ENCODE measurements around the gene MAPK8IP3.

The MAPK8IP3 gene

DNA sequence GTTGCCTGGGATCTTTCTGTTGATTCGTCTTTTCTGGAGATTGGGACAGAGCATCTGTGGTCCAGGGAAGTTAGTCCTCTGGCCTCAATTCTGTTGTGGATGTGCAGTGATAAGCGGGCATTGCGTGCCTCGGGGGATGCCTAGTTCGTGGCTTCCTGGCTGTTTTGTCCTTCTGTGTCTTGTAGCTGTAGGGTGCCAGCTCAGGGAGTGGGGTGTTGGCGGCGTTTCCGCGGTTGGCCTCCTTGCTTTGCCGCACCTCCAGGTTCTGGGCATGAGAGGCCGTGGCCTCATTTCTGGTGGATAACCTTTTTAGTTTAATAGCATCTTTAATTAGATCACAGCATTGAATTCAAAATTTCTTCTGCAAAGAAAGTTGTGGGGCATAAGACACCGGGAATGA is 29.3 kb upstream of the MAPK8IP3 start:
- in situ Hi-C loops (cut with HindIII; ENCODE audit: low sequenced_read_pairs), result no loop called here

DNA sequence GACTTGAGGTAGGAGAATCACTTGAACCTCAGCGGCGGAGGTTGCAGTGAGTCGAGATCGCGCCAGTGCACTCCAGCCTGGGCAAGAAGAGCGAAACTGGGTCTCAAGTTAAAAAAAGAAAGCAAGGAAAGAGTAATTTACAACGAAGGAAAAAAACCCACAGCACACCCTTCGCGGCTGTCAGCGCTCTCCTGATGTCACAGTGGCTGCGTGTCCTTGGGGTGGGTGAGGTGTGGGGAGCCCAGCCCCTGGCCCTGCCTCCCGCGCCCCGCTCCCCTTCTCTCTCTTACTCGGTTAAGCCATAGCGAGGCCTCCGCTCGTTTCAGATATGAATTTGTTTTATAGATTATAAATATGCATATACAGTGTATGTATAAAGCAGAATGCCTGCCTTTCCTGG is 28.7 kb upstream of the MAPK8IP3 start:
- in situ Hi-C loops (cut with HindIII; ENCODE audit: low sequenced_read_pairs), result no loop called here

DNA sequence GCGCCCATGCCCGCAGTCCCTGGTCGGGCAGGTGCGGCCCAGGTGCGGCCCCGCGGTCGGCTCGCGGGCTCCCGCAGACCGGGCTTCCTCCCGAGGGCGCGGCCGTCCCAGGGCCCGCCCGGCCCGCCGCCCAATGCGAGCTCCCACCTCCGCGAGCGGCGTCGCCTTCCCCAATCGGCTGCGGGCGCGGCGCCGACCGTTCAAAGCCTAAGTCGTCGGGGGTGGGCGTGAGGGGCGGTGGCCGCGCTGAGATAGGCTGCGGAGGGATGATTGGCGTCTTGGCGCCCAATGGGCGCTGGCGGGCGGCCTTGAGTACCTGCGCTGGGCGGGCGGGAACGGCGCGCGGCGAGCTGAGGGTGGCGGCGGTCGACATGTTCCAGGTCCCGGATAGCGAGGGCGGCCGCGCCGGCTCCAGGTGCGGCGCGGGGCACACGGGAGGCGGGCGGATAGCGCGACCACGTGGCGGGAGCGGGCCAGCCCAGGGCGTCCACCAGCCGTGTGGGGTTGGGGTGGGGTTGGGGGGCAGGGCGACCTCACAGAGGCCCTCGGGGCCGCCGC is 28.0 kb upstream of the MAPK8IP3 start, which contains the start of gene JPT2:
JPT2 (plus strand) TSS at position 338 of the 558 bp plus-strand sequence; CDS start at position 372, 34 bp downstream.
- in situ Hi-C loops (cut with HindIII; ENCODE audit: low sequenced_read_pairs), result no loop called here

- in situ Hi-C loops (cut with HindIII; ENCODE audit: low sequenced_read_pairs), result no loop called here
Measured at GRCh38 chr16:1678500-1679098, 27.4 kb upstream of the MAPK8IP3 start.

DNA sequence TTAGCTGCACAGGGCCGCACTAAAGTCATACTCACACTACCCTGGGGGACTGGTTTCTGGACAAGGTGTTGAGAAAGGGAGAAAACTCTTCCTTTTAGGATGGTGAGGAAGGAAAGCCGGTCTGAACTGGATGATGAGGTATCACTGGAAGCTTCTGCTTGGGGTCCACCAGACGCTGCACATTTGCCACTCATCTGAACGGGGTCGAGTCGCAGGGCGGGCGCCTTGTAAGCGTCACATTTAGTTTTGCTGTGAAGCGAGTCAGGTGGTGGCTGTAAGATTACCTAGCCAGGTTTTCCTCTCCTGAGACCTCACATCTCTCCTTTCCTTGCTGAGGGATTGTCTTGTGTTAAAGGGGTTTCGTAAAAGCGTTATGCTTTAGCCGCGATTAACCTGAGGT is 25.6 kb upstream of the MAPK8IP3 start:
- in situ Hi-C loops (cut with HindIII; ENCODE audit: low sequenced_read_pairs), result no loop called here

- in situ Hi-C loops (cut with HindIII; ENCODE audit: low sequenced_read_pairs), result no loop called here
Measured at GRCh38 chr16:1681032-1681431, 25.0 kb upstream of the MAPK8IP3 start.

GRCh38 chr16:1687427-1688316 is 18.3 kb upstream of the MAPK8IP3 start:
- in situ Hi-C loops (cut with HindIII; ENCODE audit: low sequenced_read_pairs), result no loop called here

GRCh38 chr16:1688807-1689560 is 17.0 kb upstream of the MAPK8IP3 start:
- in situ Hi-C loops (cut with HindIII; ENCODE audit: low sequenced_read_pairs), result no loop called here

GRCh38 chr16:1689853-1690252 is 16.1 kb upstream of the MAPK8IP3 start:
- in situ Hi-C loops (cut with HindIII; ENCODE audit: low sequenced_read_pairs), result no loop called here

DNA sequence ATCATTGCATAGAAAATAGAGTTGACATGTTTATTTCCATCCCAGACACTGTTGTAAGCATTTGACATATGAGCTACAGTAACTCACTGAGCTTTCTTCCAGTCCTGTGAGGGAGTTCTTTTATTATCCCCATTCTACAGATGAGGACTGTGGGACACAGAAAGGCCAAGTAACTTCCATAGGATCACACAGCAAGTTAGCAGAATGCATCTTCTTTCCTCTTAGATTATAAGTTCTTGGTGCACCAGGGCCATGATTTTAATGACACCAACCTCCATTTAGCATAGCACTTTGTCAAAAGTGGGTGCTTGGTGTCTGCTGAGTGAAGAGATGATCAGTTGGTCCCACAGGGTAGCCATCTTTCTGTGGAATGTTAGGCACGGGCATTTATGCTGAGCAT is 15.2 kb upstream of the MAPK8IP3 start:
- in situ Hi-C loops (cut with HindIII; ENCODE audit: low sequenced_read_pairs), result no loop called here

DNA sequence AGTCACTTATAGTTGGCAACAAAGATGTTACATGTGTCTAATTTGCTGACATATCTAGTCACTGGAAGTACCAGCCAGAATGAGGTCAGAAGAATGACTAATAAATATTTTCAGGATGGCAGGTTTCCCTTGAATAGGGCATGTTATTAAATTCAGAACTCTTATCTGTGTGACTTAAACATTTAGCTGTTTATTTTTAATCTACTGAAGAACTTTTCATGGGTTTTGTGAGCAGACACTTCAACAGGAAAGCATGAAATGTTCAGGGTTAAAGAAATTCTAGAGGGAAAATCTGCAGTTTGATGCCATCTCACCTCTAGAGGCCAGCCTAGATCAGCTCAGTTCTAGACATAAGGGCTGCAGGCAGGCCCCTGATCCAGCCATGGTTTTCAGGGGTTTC is 14.7 kb upstream of the MAPK8IP3 start:
- in situ Hi-C loops (cut with HindIII; ENCODE audit: low sequenced_read_pairs), result no loop called here

DNA sequence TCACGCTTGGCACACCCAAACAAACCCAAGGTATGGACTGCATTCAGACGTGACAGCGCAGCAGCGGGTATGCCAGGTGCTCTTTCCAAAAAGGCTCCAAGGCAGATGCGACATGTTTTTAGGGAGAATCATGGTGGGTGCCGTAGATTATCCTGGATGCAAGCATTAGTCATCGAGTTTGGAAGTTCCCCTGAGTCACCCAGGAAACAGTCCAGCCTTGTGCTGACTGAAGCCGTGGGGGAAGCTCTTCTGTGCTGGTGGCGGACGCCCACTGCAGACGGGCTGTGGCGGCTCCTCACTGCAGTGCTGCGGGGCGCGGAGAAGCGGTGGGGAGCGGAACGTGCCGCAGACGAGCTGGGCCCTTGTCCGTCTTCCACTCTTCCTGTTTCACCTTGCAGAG is 14.0 kb upstream of the MAPK8IP3 start:
- in situ Hi-C loops (cut with HindIII; ENCODE audit: low sequenced_read_pairs), result no loop called here

DNA sequence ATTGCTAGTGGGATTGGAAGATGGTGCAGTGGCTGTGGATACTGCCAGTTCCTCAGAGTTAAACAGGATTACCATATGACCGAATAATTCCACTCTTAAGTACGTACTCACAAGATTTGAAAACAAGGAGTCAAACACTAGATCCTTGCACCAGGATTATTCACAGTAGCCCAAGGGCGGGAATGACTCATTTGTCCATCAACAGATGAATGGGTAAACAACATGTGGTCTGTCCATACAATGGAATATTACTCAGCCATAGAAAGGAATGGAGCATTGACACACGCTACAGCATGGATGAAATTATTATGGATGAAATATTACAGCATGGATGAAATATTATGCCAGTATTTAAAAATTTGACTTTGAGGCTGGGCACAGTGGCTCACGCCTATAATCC is 9.1 kb upstream of the MAPK8IP3 start:
- in situ Hi-C loops (cut with HindIII; ENCODE audit: low sequenced_read_pairs), result no loop called here

- in situ Hi-C loops (cut with HindIII; ENCODE audit: low sequenced_read_pairs), result no loop called here
Measured at GRCh38 chr16:1698680-1699079, 7.3 kb upstream of the MAPK8IP3 start.

- in situ Hi-C loops (cut with HindIII; ENCODE audit: low sequenced_read_pairs), result loop anchor here (5.0 to 10.0 kb wide), 2 partner anchors 63 to 65 kb away; no protein-coding TSS in a partner anchor
Measured at GRCh38 chr16:1700246-1700645, 5.7 kb upstream of the MAPK8IP3 start.

- in situ Hi-C loops (cut with HindIII; ENCODE audit: low sequenced_read_pairs), result loop anchor here (5.0 to 10.0 kb wide), 2 partner anchors 63 to 64 kb away; no protein-coding TSS in a partner anchor
Measured at GRCh38 chr16:1701216-1701878, 4.6 kb upstream of the MAPK8IP3 start.

DNA sequence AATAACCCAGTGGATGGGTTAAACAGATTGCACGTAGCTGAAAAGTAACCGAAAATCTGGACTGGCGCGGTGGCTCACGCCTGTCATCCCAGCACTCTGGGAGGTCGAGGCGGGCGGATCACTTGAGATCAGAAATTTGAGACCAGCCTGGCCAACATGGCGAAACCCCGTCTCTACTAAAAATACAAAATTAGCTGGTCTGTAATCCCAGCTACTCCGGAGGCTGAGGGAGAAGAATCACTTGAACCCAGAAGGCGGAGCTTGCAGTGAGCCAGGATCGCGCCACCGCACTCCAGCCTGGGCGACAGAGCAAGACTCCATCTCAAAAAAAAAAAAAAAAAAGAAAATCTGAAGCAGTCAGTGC is 689 bp upstream of the MAPK8IP3 start:
- in situ Hi-C loops (cut with HindIII; ENCODE audit: low sequenced_read_pairs), result loop anchor here (10.0 kb wide), 1 partner anchor 59 kb away; no protein-coding TSS in a partner anchor

DNA sequence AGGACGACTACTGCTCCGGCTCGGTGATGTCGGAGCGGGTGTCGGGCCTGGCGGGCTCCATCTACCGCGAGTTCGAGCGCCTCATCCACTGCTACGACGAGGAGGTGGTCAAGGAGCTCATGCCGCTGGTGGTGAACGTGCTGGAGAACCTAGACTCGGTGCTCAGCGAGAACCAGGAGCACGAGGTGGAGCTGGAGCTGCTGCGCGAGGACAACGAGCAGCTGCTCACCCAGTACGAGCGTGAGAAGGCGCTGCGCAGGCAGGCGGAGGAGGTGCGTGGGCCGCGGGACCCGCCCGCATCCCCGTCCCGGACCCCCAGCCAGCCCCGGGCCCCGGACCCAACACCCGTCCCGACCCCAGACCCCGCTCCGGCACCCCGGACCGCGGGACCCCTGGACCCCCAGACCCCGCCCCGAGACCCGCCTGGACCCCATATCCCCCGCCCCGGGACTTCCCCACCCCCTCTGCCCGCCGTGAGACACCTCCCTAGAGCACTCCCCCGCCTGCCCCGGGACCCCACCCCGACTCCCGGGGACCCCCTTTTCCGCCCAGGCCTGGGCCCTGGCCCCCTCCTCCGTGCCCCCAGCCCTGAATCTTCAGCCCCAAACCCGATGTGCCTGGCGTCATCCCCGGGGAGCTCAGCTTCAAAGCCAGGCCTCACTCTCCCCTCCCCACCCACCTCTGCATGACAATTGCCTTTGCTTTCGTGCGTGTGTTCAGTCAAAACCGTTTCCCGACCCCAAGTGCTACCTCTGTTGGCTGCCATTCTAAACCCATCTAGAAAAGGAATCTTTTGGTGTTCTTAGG is 594 bp downstream of the MAPK8IP3 start:
- in situ Hi-C loops (cut with HindIII; ENCODE audit: low sequenced_read_pairs), result loop anchor here (10.0 kb wide), 1 partner anchor 58 kb away; no protein-coding TSS in a partner anchor

DNA sequence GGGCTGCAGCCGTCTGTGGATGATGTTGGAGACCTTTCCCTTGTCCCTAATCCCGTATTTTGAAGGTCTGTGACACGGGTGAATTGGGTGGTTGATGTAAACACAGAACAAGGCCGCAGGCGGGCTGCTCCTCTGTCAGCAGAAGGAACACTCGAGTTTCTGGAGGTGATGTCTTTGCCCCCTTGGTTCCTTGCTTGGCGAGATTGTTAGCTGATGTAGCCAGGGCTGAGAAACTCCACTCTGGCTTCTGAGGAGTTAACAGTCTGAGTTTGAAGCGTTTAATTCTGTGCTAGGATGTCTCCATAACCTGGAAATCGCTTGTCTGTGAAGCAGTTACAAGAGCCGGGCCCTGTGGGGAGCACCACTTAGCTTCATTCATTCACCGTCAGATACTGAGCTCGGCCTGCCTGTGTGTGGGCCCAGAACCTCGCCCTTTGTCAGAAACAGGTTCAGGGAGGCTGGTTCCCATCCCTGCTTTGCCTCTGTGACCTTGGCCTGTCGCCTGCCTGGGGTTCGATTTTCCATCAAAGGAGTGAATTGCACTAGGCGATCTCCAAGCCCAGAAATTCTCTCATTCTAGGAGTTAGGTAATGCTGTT is 1.3 kb downstream of the MAPK8IP3 start:
- in situ Hi-C loops (cut with HindIII; ENCODE audit: low sequenced_read_pairs), result loop anchor here (10.0 kb wide), 1 partner anchor 58 kb away; no protein-coding TSS in a partner anchor
